ENCODE data around the gene RPL22. TPM values are rescaled to one million over a fixed set of nuclear protein-coding genes. Genes with fewer than 3 reads are reported as not detected.

The RPL22 gene
- total RNA-seq, 4 donors from 2014 or later: 75.5 to 237 (median 192) TPM

DNA sequence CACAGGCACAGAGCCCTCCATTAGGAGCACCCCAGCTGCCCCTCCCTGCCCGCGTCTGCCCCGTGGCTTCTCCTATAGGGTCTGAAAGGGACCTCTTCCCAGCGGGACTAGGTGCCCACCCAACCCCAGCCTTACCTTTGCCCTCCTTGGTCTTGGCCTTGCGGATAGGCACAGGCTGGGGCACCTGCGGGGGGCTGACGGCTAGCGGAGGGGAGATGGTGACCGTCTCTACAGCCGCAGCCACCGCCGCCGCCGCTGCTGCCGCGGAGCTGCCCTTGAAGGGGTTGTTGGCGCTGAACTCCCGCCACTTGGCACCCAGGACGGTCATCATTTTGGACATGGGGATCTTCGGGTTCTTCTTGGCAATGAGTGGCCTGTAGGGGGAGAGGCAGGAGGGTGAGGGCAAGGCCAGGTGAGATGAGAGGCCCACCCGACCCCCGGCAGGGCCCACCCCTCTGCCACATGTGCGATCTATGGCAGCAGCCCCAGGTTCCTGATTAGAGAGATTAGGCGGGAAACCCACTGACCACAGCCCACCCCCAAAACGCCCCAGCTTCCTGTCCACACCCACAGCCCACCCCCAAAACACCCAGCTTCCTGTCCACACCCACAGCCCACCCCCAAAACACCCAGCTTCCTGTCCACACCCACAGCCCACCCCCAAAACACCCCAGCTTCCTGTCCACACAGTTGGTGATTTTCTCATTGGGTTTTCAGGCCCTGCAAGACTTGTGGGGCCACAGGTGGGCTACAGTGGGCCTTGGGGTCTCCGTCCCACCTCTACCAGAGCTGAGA lies 44.7 kb downstream of the RPL22 start:
- no peak for DNase-seq
- intact Hi-C loops (cut with DNase I): no loop called here
- WGBS, 2 donors: 79% methylated on average over 6 of the region's 26 CpGs; no CpG with 5 or more reads in 1 of the 2 donors
- TF ChIP-seq, protein P1, sequence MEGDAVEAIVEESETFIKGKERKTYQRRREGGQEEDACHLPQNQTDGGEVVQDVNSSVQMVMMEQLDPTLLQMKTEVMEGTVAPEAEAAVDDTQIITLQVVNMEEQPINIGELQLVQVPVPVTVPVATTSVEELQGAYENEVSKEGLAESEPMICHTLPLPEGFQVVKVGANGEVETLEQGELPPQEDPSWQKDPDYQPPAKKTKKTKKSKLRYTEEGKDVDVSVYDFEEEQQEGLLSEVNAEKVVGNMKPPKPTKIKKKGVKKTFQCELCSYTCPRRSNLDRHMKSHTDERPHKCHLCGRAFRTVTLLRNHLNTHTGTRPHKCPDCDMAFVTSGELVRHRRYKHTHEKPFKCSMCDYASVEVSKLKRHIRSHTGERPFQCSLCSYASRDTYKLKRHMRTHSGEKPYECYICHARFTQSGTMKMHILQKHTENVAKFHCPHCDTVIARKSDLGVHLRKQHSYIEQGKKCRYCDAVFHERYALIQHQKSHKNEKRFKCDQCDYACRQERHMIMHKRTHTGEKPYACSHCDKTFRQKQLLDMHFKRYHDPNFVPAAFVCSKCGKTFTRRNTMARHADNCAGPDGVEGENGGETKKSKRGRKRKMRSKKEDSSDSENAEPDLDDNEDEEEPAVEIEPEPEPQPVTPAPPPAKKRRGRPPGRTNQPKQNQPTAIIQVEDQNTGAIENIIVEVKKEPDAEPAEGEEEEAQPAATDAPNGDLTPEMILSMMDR (IDR thresholded peaks at IDR 0.05): no peak
- TF ChIP-seq POLR2A (IDR thresholded peaks at IDR 0.05): no peak
- Histone ChIP-seq H3K4me1 (peaks cover 0 to 19% (median 0%) of the 10 kb centered on the region in 3 donors), H3K9me3 (no peaks in the 10 kb centered on the region), H3K36me3 (no peaks in the 10 kb centered on the region), H3K27me3 (peaks cover 0 to 63% (median 0%) of the 10 kb centered on the region in 4 donors), H3K4me3 (no peak overlapping the region), H3K27ac (no peak overlapping the region)

DNA sequence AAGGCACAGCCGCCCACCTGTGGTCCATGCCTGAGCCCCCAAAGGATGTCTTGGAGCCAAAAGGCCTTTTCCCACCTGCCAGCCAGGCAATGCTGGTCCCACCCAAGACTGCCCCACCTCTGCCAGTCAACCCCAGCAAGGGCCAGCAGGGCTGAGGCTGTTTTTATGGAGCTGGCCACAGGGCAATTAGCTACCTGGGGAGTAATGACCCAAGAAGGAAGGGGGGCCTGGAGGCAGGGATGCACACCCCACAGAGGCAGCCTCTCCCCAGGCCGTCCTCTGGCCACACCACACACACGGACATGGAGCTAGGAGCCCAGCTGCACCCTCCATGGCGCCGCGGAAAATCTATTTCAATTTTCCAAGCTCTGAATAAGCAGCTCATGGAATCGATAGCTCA lies 46.5 kb downstream of the RPL22 start:
- intact Hi-C loops (cut with DNase I): no loop called here
- peaks cover 0 to 25% (median 9%) of the 10 kb centered on the region in 3 donors for H3K4me1 ChIP-seq
- peaks cover 0 to 68% (median under 1%) of the 10 kb centered on the region in 4 donors for H3K27me3 ChIP-seq
- 94% methylated on average over 7 of the region's 7 CpGs; no CpG with 5 or more reads in 1 of the 2 donors for WGBS, 2 donors
- no peak for DNase-seq
- H3K4me3 ChIP-seq: no peak overlapping the region
- H3K27ac ChIP-seq: no peak overlapping the region
- TF ChIP-seq POLR2A (IDR thresholded peaks at IDR 0.05): no peak
- TF ChIP-seq, protein P1 (IDR thresholded peaks at IDR 0.05): no peak
- no peaks in the 10 kb centered on the region for H3K36me3 ChIP-seq
- no peaks in the 10 kb centered on the region for H3K9me3 ChIP-seq

DNA sequence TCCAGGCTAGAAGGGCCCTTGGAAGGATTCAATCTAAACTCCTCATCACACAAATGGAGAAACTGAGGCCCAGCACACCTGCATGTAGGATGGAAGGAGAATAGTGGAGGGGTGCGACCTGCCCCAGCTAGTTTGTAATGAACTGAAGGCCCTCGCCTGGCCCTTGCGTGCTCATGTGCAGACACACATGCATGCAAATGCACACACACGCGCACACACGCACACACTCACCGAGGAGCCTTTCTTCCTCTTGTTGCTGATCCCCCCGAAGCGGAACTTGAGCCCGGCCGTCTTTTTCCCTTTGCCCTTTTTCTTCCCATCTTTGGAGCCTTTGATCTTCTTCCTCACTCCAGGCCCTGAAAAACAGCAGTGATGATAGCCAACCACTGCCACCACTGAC lies 47.2 kb downstream of the RPL22 start:
- TF ChIP-seq POLR2A (IDR thresholded peaks at IDR 0.05): no peak
- TF ChIP-seq, protein P1 (IDR thresholded peaks at IDR 0.05): no peak
- H3K27me3 ChIP-seq: peaks cover 0 to 73% (median under 1%) of the 10 kb centered on the region in 4 donors
- H3K4me1 ChIP-seq: peaks cover 0 to 18% (median 9%) of the 10 kb centered on the region in 3 donors
- DNase-seq: no peak
- 76 to 82% methylated on average over 5 to 11 of the region's 11 CpGs for WGBS, 2 donors
- H3K27ac ChIP-seq: no peak overlapping the region
- H3K4me3 ChIP-seq: no peak overlapping the region
- H3K36me3 ChIP-seq: no peaks in the 10 kb centered on the region
- intact Hi-C loops (cut with DNase I): no loop called here
- H3K9me3 ChIP-seq: no peaks in the 10 kb centered on the region

DNA sequence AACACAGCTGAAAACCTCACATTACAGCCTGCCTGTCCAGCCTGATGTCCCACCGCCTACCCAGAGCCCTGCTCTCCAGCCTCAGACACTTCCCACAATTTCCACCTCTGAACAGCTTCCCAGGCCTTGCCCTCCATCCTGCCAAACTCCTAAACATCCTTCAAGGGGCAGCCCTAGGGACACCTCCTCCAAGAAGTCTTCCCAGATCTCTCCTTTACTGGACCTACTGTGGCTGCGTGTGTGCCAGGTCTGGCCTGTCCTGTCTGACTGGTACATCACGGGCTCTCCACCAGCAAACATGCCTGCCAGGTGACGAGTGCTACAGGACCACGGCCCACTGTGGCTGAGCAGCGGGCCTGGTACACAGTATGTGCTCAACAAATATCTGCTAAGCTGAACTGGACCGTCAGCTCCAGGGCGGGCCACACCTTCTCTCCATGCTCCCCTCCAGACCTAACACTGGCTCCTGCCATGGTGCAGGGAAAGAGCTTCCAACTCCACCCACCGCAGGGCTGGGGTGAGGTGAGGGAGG lies 48.0 kb downstream of the RPL22 start:
- no peaks in the 10 kb centered on the region for H3K9me3 ChIP-seq
- 100% methylated on average over 1 of the region's 9 CpGs for WGBS, 2 donors
- intact Hi-C loops (cut with DNase I): no loop called here
- peaks cover 0 to 12% (median 9%) of the 10 kb centered on the region in 3 donors for H3K4me1 ChIP-seq
- TF ChIP-seq POLR2A (IDR thresholded peaks at IDR 0.05): no peak
- TF ChIP-seq, protein P1 (IDR thresholded peaks at IDR 0.05): no peak
- peaks cover 0 to 74% (median under 1%) of the 10 kb centered on the region in 4 donors for H3K27me3 ChIP-seq
- H3K4me3 ChIP-seq: no peak overlapping the region
- no peak for DNase-seq
- no peak overlapping the region for H3K27ac ChIP-seq
- H3K36me3 ChIP-seq: no peaks in the 10 kb centered on the region

Data from esophagus squamous epithelium (tissue), 5 donors.